Esophagus squamous epithelium (tissue), 5 donors: ENCODE data around the gene CNTF. TPM values are rescaled to one million over a fixed set of nuclear protein-coding genes. Genes with fewer than 3 reads are reported as not detected.
"Not testable (repeated sequence)": the region's sequence is repeated elsewhere in the genome, so short reads cannot be mapped to it uniquely, and the experiment has no call there.

Source experiments
- DNase-seq: peaks from one replicate; lab custom pipeline; 2025; lab: John Stamatoyannopoulos, UW
- H3K27ac ChIP-seq, 4 donors: fragments of 200-600 bp; sonication (generic); one replicate each; pipeline ENCODE4 v1.5.1; 2016 to 2019; ENCODE audit warnings: mild to moderate bottlenecking in 1 of 4
- H3K27me3 ChIP-seq, 4 donors: fragments of 200-600 bp; sonication (generic); 1 replicate in 3 of 4; 2 replicates in 1 of 4; pipeline versions ENCODE4 v1.5.1 to v1.6.0; 2017 to 2021; ENCODE audit warnings: antibody characterized with exemption in 1 of 4
- H3K36me3 ChIP-seq, 3 donors: fragments of 200-600 bp; sonication (generic); one replicate each; pipeline ENCODE4 v1.5.1; 2016 to 2019
- H3K4me1 ChIP-seq, 3 donors: fragments of 200-600 bp; sonication (generic); one replicate each; pipeline ENCODE4 v1.5.1; 2017 to 2019
- H3K4me3 ChIP-seq, 4 donors: fragments of 200-600 bp; sonication (generic); 1 replicate in 3 of 4; 2 replicates in 1 of 4; pipeline ENCODE4 v1.5.1; 2016 to 2019; ENCODE audit warnings: mild to moderate bottlenecking in 2 of 4, moderate library complexity in 1 of 4
- H3K9me3 ChIP-seq, 3 donors: fragments of 200-600 bp; sonication (generic); one replicate each; pipeline ENCODE4 v1.5.1; 2016 to 2019
- CTCF ChIP-seq, 6 experiments: fragments of 450-650 bp in 4 of 6; fragments of 200-600 bp in 2 of 6; sonication (generic) in 2 of 6; IDR thresholded peaks; one replicate each; pipeline ENCODE4 v1.5.1; 2016 to 2019; ENCODE audit warnings: antibody characterized with exemption in 6 of 6, mild to moderate bottlenecking in 4 of 6, moderate library complexity in 4 of 6
- POLR2A ChIP-seq, 4 donors: fragments of 450-650 bp; IDR thresholded peaks; one replicate each; pipeline ENCODE4 v1.6.1; 2017; ENCODE audit warnings: antibody characterized with exemption in 4 of 4, mild to moderate bottlenecking in 4 of 4, moderate library complexity in 3 of 4
- WGBS, 2 donors: methylation state at CpG; one replicate each; pipeline ENCODE4 v1.1.5; 2018; 5-methylcytosine and 5-hydroxymethylcytosine counted together
- intact Hi-C: fragments of 100-400 bp; cut with DNase I; formaldehyde crosslinking; loops from one replicate; pipeline ENCODE4 v1.15.0; 2022
- total RNA-seq, 4 donors: library from RNA; depleted of rRNA; stranded (reverse); fragments of >200 nt; gene quantifications; one replicate each; pipeline ENCODE4 v1.1.0, GENCODE V29; 2016
- donor health status: DM: yes; HTN: yes; CAD: no.

Gene CNTF
- 1 to 10 TPM in 2 of 4 donors, under 1 TPM in 2; 0.53 to 3.2 (median 1.2) TPM for total RNA-seq

GRCh38 chr11:58622344-58622743, at the start of gene CNTF:
Gene CNTF, plus strand, starts transcription at chr11:58622665. Its CDS starts 88 bp downstream, at chr11:58622753.
- no peak for TF ChIP-seq POLR2A (IDR thresholded peaks at IDR 0.05)
- TF ChIP-seq CTCF (IDR thresholded peaks at IDR 0.05) = no peak
- Histone ChIP-seq H3K4me3 (no peak within 1 kb of the TSS), H3K27me3 (no peaks in the 10 kb centered on the region), H3K4me1 (peaks cover 0 to 22% (median 2%) of the 10 kb centered on the region in 3 donors), H3K27ac (peak within 1 kb of the TSS in 1 of 4 donors; percentile 1), H3K36me3 (peaks cover 9 to 89% (median 13%) of the 10 kb centered on the region in 3 donors), H3K9me3 (no peaks in the 10 kb centered on the region)
- intact Hi-C loops = no loop called here
- DNase-seq = no peak
- 55 to 63% methylated on average over 2 of the region's 2 CpGs for WGBS, 2 donors

- Histone ChIP-seq H3K27ac (peak overlapping the region; percentile 47 to 100 (median 84)), H3K4me3 (peak overlapping the region in 3 of 4 donors; percentile 10 to 18 (median 13)), H3K4me1 (peaks cover 16 to 62% (median 50%) of the 10 kb centered on the region in 3 donors), H3K36me3 (peaks cover 0 to 15% (median 0%) of the 10 kb centered on the region in 3 donors)
- H3K27me3 ChIP-seq, DNase-seq, H3K9me3 ChIP-seq, intact Hi-C loops: not testable (repeated sequence)
- WGBS, 2 donors = 70 to 83% methylated on average over 14 of the region's 14 CpGs
These were observed 49.6 kb upstream of the CNTF start for GRCh38 chr11:58572906-58573305.

GRCh38 chr11:58573451-58574104, 48.9 kb upstream of the CNTF start:
- Histone ChIP-seq H3K27me3 (no peaks in the 10 kb centered on the region), H3K9me3 (no peaks in the 10 kb centered on the region), H3K36me3 (peaks cover 0 to 15% (median 0%) of the 10 kb centered on the region in 3 donors), H3K27ac (peak overlapping the region; percentile 74 to 100 (median 90)), H3K4me3 (peak overlapping the region in 3 of 4 donors; percentile 13 to 38 (median 18)), H3K4me1 (peaks cover 16 to 56% (median 50%) of the 10 kb centered on the region in 3 donors)
- WGBS, 2 donors = 17 to 23% methylated on average over 4 of the region's 4 CpGs
- intact Hi-C loops = no loop called here
- TF ChIP-seq CTCF (IDR thresholded peaks at IDR 0.05) = no peak
- TF ChIP-seq POLR2A (IDR thresholded peaks at IDR 0.05) = no peak
- no peak for DNase-seq

- H3K4me1 ChIP-seq = peaks cover 16 to 55% (median 50%) of the 10 kb centered on the region in 3 donors
These were observed 47.6 kb upstream of the CNTF start for GRCh38 chr11:58574881-58575280.

GRCh38 chr11:58575377-58576020, 47.0 kb upstream of the CNTF start, which contains the start of gene LPXN:
Gene LPXN, minus strand, starts transcription at chr11:58575856. Its CDS starts 84 bp downstream, at chr11:58575772.
- H3K36me3 ChIP-seq = peaks cover 0 to 1% (median 0%) of the 10 kb centered on the region in 3 donors
- no peak for DNase-seq
- H3K27ac ChIP-seq = peak within 1 kb of the TSS; percentile 95 to 100 (median 100)
- TF ChIP-seq CTCF (IDR thresholded peaks at IDR 0.05) = no peak
- peak in 1 of 4 donors; percentile 58 for TF ChIP-seq POLR2A (IDR thresholded peaks at IDR 0.05)
- peak within 1 kb of the TSS in 3 of 4 donors; percentile 10 to 38 (median 31) for H3K4me3 ChIP-seq
- H3K4me1 ChIP-seq = peaks cover 16 to 59% (median 52%) of the 10 kb centered on the region in 3 donors
- intact Hi-C loops = no loop called here
- no peaks in the 10 kb centered on the region for H3K9me3 ChIP-seq
- 53% methylated on average over 6 of the region's 6 CpGs for WGBS, 2 donors
- no peaks in the 10 kb centered on the region for H3K27me3 ChIP-seq

More at GRCh38 chr11:58574881-58575280, 47.6 kb upstream of the CNTF start:
- DNase-seq = no peak
- no peak for TF ChIP-seq CTCF (IDR thresholded peaks at IDR 0.05)
- TF ChIP-seq POLR2A (IDR thresholded peaks at IDR 0.05) = no peak
- no peaks in the 10 kb centered on the region for H3K9me3 ChIP-seq
- H3K4me3 ChIP-seq = peak overlapping the region in 3 of 4 donors; percentile 10 to 38 (median 31)
- H3K27me3 ChIP-seq = no peaks in the 10 kb centered on the region
- peak overlapping the region; percentile 74 to 100 (median 88) for H3K27ac ChIP-seq
- intact Hi-C loops = no loop called here
- H3K36me3 ChIP-seq = peaks cover 0 to 7% (median 0%) of the 10 kb centered on the region in 3 donors
